SK-N-SH (cell line): ENCODE measurements around the gene UGDH. TPM values are rescaled to one million over a fixed set of nuclear protein-coding genes. Genes with fewer than 3 reads are reported as not detected.

Source experiments
- CTCF ChIA-PET: fragments of 300-600, 350-600 bp; formaldehyde crosslinking; extraction: SDS; loops from one replicate; lab custom pipeline; 2021; lab: Yijun Ruan, JAX
- POLR2A ChIA-PET: fragments of 350-600 bp; sonication (Branson Sonifier 250); formaldehyde crosslinking; extraction: SDS; loops from one replicate; lab custom pipeline; 2020; ENCODE audit warnings: antibody characterized with exemption, inconsistent platforms; lab: Yijun Ruan, JAX
- DNase-seq: peaks from one replicate; pipeline ENCODE4 v3.0.0; 2012
- H2AFZ ChIP-seq: fragments of 200-600 bp; sonication (generic); 2 replicates; pipeline ENCODE4 v1.8.1; 2016; ENCODE audit warnings: antibody characterized with exemption, mild to moderate bottlenecking, low read depth
- H3F3A ChIP-seq: fragments of 200-600 bp; sonication (generic); replicated peaks from 2 replicates; pipeline ENCODE3; 2016; ENCODE audit warnings: antibody characterized with exemption, mild to moderate bottlenecking; ENCODE audit not compliant: insufficient read depth
- H3K27ac ChIP-seq, 2 experiments: fragments of 200-500 bp in 1 of 2; fragments of 200-600 bp in 1 of 2; sonication (Bioruptor generic) in 1 of 2; sonication (generic), shearing (Covaris generic) in 1 of 2; 2 replicates each; pipeline versions ENCODE4 v1.5.1 to v1.6.1; 2014 to 2016; ENCODE audit warnings: low read depth in 2 of 2, inconsistent platforms in 1 of 2, low read length in 1 of 2, mild to moderate bottlenecking in 1 of 2, mixed read lengths in 1 of 2
- H3K27me3 ChIP-seq: fragments of 200-600 bp; sonication (generic), shearing (Covaris generic); 2 replicates; pipeline ENCODE4 v1.6.1; 2016; ENCODE audit warnings: mixed run types; ENCODE audit not compliant: insufficient read depth
- H3K36me3 ChIP-seq, 2 experiments: fragments of 200-500 bp in 1 of 2; fragments of 200-600 bp in 1 of 2; sonication (Bioruptor generic) in 1 of 2; sonication (generic) in 1 of 2; replicated peaks in 1 of 2; 2 replicates each; pipeline versions ENCODE3 to v1.5.1; 2014 to 2016; ENCODE audit warnings: low read length in 1 of 2, mild to moderate bottlenecking in 1 of 2; ENCODE audit not compliant: insufficient read depth in 2 of 2, control insufficient read depth in 1 of 2
- H3K4me1 ChIP-seq, 2 experiments: fragments of 200-500 bp in 1 of 2; fragments of 200-600 bp in 1 of 2; sonication (Bioruptor generic) in 1 of 2; sonication (generic), shearing (Covaris generic) in 1 of 2; 2 replicates each; pipeline versions ENCODE4 v1.5.1 to v1.6.1; 2014 to 2016; ENCODE audit warnings: low read depth in 1 of 2, low read length in 1 of 2, mixed run types in 1 of 2; ENCODE audit not compliant: insufficient read depth in 2 of 2, control insufficient read depth in 1 of 2
- H3K4me2 ChIP-seq: fragments of 200-600 bp; sonication (generic), shearing (Covaris generic); 2 replicates; pipeline ENCODE4 v1.6.1; 2017; ENCODE audit warnings: mixed run types
- H3K4me3 ChIP-seq, 2 experiments: fragments of 200-500 bp in 1 of 2; fragments of 200-600 bp in 1 of 2; sonication (Bioruptor generic) in 1 of 2; sonication (generic), shearing (Covaris generic) in 1 of 2; 2 replicates each; pipeline versions ENCODE4 v1.5.1 to v1.8.1; 2014 to 2016; ENCODE audit warnings: low read depth in 2 of 2, inconsistent platforms in 1 of 2, low read length in 1 of 2, mild to moderate bottlenecking in 1 of 2, mixed read lengths in 1 of 2, moderate library complexity in 1 of 2
- H3K79me2 ChIP-seq: fragments of 200-600 bp; sonication (generic); 2 replicates; pipeline ENCODE4 v1.8.1; 2017; ENCODE audit warnings: mild to moderate bottlenecking; ENCODE audit not compliant: insufficient read depth
- H3K9ac ChIP-seq: fragments of 200-600 bp; sonication (generic); 2 replicates; pipeline ENCODE4 v1.6.1; 2017; ENCODE audit warnings: mixed run types
- H3K9me2 ChIP-seq: fragments of 200-600 bp; sonication (generic); 2 replicates; pipeline ENCODE4 v1.6.1; 2017; ENCODE audit warnings: mixed run types
- H3K9me3 ChIP-seq: fragments of 200-600 bp; sonication (generic); 2 replicates; pipeline ENCODE4 v1.6.1; 2017; ENCODE audit warnings: mixed run types, mild to moderate bottlenecking, moderate library complexity
- H4K20me1 ChIP-seq: fragments of 200-600 bp; sonication (generic); 2 replicates; pipeline ENCODE4 v1.6.1; 2017; ENCODE audit warnings: mild to moderate bottlenecking, mixed run types; ENCODE audit not compliant: insufficient read depth
- CHD2 ChIP-seq: fragments of 150-350 bp; IDR thresholded peaks from 2 replicates; pipeline ENCODE4 v1.6.1; 2018; ENCODE audit warnings: low read length; ENCODE audit not compliant: partially characterized antibody
- EP300 ChIP-seq, 2 experiments: IDR thresholded peaks; 2 replicates each; pipeline versions ENCODE4 v1.4.0 to v1.6.1; 2012; ENCODE audit warnings: borderline replicate concordance in 1 of 2, low read depth in 1 of 2, low read length in 1 of 2
- EZH2phosphoT487 ChIP-seq: fragments of 200-600 bp; sonication (generic); IDR thresholded peaks from 2 replicates; pipeline ENCODE4 v1.6.1; 2017; ENCODE audit warnings: low read depth, mixed run types, mild to moderate bottlenecking, antibody characterized with exemption, moderate library complexity, borderline replicate concordance
- FOSL2 ChIP-seq: IDR thresholded peaks from 2 replicates; pipeline ENCODE4 v1.4.0; 2012; ENCODE audit warnings: low read depth, mild to moderate bottlenecking, moderate library complexity, borderline replicate concordance
- FOXJ3 ChIP-seq: sonication (generic); formaldehyde crosslinking; IDR thresholded peaks from 2 replicates; pipeline ENCODE4 v1.5.1; 2020; ENCODE audit warnings: mild to moderate bottlenecking, missing genetic modification reagents
- FOXM1 ChIP-seq: IDR thresholded peaks from 2 replicates; pipeline ENCODE4 v1.4.0; 2012; ENCODE audit warnings: low read depth, mild to moderate bottlenecking
- GATA2 ChIP-seq: sonication (generic); formaldehyde crosslinking; IDR thresholded peaks from 2 replicates; pipeline ENCODE4 v1.5.0; 2020; ENCODE audit warnings: mild to moderate bottlenecking, missing genetic modification reagents
- IRF3 ChIP-seq: fragments of 150-350 bp; IDR thresholded peaks from 2 replicates; pipeline ENCODE4 v1.6.1; 2016; ENCODE audit warnings: mild to moderate bottlenecking, low read depth, low read length
- MAX ChIP-seq: IDR thresholded peaks from 2 replicates; pipeline ENCODE4 v1.4.0; 2012; ENCODE audit warnings: low read depth
- NRF1 ChIP-seq: IDR thresholded peaks from 2 replicates; pipeline ENCODE4 v1.6.1; 2012; ENCODE audit warnings: low read depth, mild to moderate bottlenecking, low read length
- PBX3 ChIP-seq: IDR thresholded peaks from 2 replicates; pipeline ENCODE4; 2012
- POLR2AphosphoS5 ChIP-seq: IDR thresholded peaks from 2 replicates; pipeline ENCODE4 v1.6.1; 2012; ENCODE audit warnings: low read depth, low read length
- RCOR1 ChIP-seq: fragments of 150-350 bp; IDR thresholded peaks from 2 replicates; pipeline ENCODE4 v1.6.1; 2017; ENCODE audit warnings: antibody characterized with exemption, low read length
- RFX5 ChIP-seq: IDR thresholded peaks from 2 replicates; pipeline ENCODE4 v1.6.1; 2012; ENCODE audit warnings: mild to moderate bottlenecking, improper control_type of control experiment, low read length
- RXRA ChIP-seq: IDR thresholded peaks from 2 replicates; pipeline ENCODE4 v1.4.0; 2012; ENCODE audit warnings: low read depth, mild to moderate bottlenecking, borderline replicate concordance
- SIN3A ChIP-seq: IDR thresholded peaks from 2 replicates; pipeline ENCODE4 v1.6.1; 2012; ENCODE audit warnings: low read depth, mild to moderate bottlenecking, low read length, moderate library complexity, borderline replicate concordance
- TCF12 ChIP-seq: IDR thresholded peaks from 2 replicates; pipeline ENCODE4 v1.4.0; 2012
- USF1 ChIP-seq: IDR thresholded peaks from 2 replicates; pipeline ENCODE4 v1.4.0; 2012; ENCODE audit warnings: low read depth, borderline replicate concordance
- USF2 ChIP-seq: fragments of 150-350 bp; IDR thresholded peaks from 2 replicates; pipeline ENCODE4 v1.6.1; 2017; ENCODE audit warnings: antibody characterized with exemption, low read length, low read depth, borderline replicate concordance
- YY1 ChIP-seq: IDR thresholded peaks from 2 replicates; pipeline ENCODE4 v1.4.0; 2012; ENCODE audit warnings: low read depth, mild to moderate bottlenecking
- WGBS: methylation state at CpG from one replicate; pipeline ENCODE4 v1.1.6; 2017; ENCODE audit warnings: low lambda C conversion rate; 5-methylcytosine and 5-hydroxymethylcytosine counted together
- polyA plus RNA-seq, 3 experiments: library from polyadenylated mRNA; depleted of rRNA; stranded (reverse); fragments of >200 nt; gene quantifications; 2 replicates each; pipeline ENCODE4 v1.2.3, GENCODE V29; 2012

Gene UGDH
- polyA plus RNA-seq, 1 of the 3 experiments (the other 2 are of a cell fraction): 41.6 TPM

GRCh38 chr4:39524161-39524957, 2.9 kb downstream of the UGDH start:
- Histone ChIP-seq H3K4me3 (peak overlapping the region in 1 of 2 experiments; percentile 89; a peak in 1 of 4 replicates), H3K79me2 (peaks cover 83% of the 10 kb centered on the region), H3K9me2 (no peaks in the 10 kb centered on the region), H3K4me2 (peak overlapping the region; percentile 84), H2AFZ (no peak overlapping the region), H3K27ac (peak overlapping the region in 1 of 2 experiments; percentile 98; a peak in 2 of 4 replicates), H4K20me1 (peaks cover 3% of the 10 kb centered on the region; the same call in 1 of the 2 replicates), H3K27me3 (no peaks in the 10 kb centered on the region), H3K9ac (no peak overlapping the region), H3F3A (peaks cover 33% of the 10 kb centered on the region), H3K4me1 (peaks cover 5 to 16% of the 10 kb centered on the region in 2 experiments; a peak in 3 of 4 replicates), H3K36me3 (peaks cover 0 to 20% of the 10 kb centered on the region in 2 experiments), H3K9me3 (no peaks in the 10 kb centered on the region)
- CTCF ChIA-PET: interaction anchor here (0.9 to 1.4 kb wide), 2 partner anchors 55 to 453 kb away, joined by 3 to 4 read pairs; no protein-coding TSS in a partner anchor
- WGBS: 77% methylated on average over 7 of the region's 7 CpGs
- TF ChIP-seq CHD2 (no peak), NRF1 (no peak), EZH2phosphoT487 (no peak), YY1 (no peak), GATA2 (no peak), TCF12 (no peak), USF2 (no peak)
- POLR2A ChIA-PET: interaction anchor here (0.6 to 1.0 kb wide), 2 partner anchors 12 to 113 kb away, joined by 3 read pairs; no protein-coding TSS in a partner anchor
- no peak for DNase-seq

GRCh38 chr4:39522068-39522467, 5.2 kb downstream of the UGDH start:
- Histone ChIP-seq H3K9ac (peak overlapping the region; percentile 71), H3K27me3 (no peaks in the 10 kb centered on the region), H3F3A (peaks cover 36% of the 10 kb centered on the region), H3K27ac (peak overlapping the region; percentile 71 to 98), H3K4me2 (peak overlapping the region; percentile 77), H3K79me2 (peaks cover 97% of the 10 kb centered on the region), H3K9me3 (no peaks in the 10 kb centered on the region), H3K36me3 (peaks cover 0 to 41% of the 10 kb centered on the region in 2 experiments), H4K20me1 (peaks cover 3% of the 10 kb centered on the region; the same call in 1 of the 2 replicates), H3K4me3 (peak overlapping the region; percentile 6 to 47; a peak in 2 of 4 replicates), H2AFZ (no peak overlapping the region), H3K4me1 (peaks cover 2 to 16% of the 10 kb centered on the region in 2 experiments; a peak in 2 of 4 replicates), H3K9me2 (no peaks in the 10 kb centered on the region)
- ChIA-PET CTCF (interaction anchor here (2.6 kb wide), 1 partner anchor 52 kb away, joined by 13 read pairs; no protein-coding TSS in a partner anchor), POLR2A (no interaction called here)
- DNase-seq: no peak
- WGBS: 39% methylated on average over 2 of the region's 2 CpGs
- TF ChIP-seq RCOR1: no peak
- no peak for TF ChIP-seq EZH2phosphoT487
- 0 out of 2 replicates have a peak, but pooled peaks have one; percentile 6 for TF ChIP-seq YY1
- TF ChIP-seq MAX: no peak
- TF ChIP-seq SIN3A: no peak
- peak; percentile 61 for TF ChIP-seq PBX3
- TF ChIP-seq FOXM1: no peak
- TF ChIP-seq USF1: no peak
- no peak for TF ChIP-seq IRF3
- no peak for TF ChIP-seq RFX5
- TF ChIP-seq RXRA: 0 out of 2 replicates have a peak, but pooled peaks have one; percentile 16
- TF ChIP-seq USF2: no peak
- no peak for TF ChIP-seq FOXJ3 (CRISPR knock-in tag)
- no peak for TF ChIP-seq EP300 (IDR thresholded peaks at IDR 0.05; ENCODE audit: borderline replicate concordance in 1 of 2, low read depth in 1 of 2, low read length in 1 of 2)
- no peak for TF ChIP-seq POLR2AphosphoS5
- TF ChIP-seq FOSL2: no peak
